ENCODE data around the gene LRRC43. TPM values are rescaled to one million over a fixed set of nuclear protein-coding genes. Genes with fewer than 3 reads are reported as not detected.

Gene LRRC43
- total and polyA plus RNA-seq, 9 donors, result 0.18 to 0.74 (median 0.33) TPM

DNA sequence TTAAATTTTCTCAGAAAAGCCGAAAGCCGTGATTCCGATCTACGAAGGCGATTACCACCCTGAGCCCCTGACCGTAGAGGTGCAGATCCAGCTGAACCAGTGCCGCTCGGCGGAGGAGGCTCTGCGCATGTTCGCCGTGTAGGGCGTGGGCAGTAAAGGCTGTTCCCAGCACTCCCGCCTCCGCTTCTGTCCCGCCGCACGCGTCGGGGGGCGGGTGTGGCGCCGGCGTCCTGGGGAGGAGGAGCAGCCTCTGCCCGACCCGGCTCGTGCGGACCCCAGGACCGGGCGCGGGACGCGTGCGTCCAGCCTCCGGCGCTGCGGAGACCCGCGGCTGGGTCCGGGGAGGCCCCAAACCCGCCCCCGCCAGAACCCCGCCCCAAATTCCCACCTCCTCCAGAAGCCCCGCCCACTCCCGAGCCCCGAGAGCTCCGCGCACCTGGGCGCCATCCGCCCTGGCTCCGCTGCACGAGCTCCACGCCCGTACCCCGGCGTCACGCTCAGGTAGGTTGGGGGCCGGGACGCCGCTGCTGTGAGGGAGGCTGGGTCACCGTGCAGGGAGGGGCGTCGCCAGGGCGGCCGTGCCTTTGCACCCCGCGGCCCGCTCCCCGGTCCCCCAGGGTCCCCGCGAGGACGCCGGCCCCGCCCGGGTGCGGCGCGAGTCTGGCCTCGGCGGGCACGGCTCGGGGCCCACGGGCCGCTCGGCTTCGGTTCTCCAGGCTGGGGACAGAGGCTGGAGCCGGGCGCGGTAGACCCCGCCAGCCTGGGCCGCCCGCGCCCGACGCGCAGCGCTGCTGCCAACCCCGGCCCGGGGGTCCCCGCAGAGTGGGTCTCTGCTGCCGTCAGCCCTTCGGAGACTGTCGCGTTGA lies 20.6 kb downstream of the LRRC43 start, which contains the start of gene B3GNT4:
TSS of gene B3GNT4 (plus strand) at position 409 of the 866 bp plus-strand sequence. CDS start 910 bp downstream, outside the sequence.
- H3K27ac ChIP-seq (ENCODE audit: low read length), result no peak within 1 kb of the TSS
- H3K27me3 ChIP-seq (ENCODE audit: control insufficient read depth, insufficient read depth, low read length), result peaks cover 68% of the 10 kb centered on the region
- no peaks in the 10 kb centered on the region for H3K9me3 ChIP-seq (replicated peaks; ENCODE audit: control insufficient read depth, low read depth, low read length)
- DNase-seq, result peak; percentile 56
- peaks cover 16% of the 10 kb centered on the region for H3K36me3 ChIP-seq (ENCODE audit: control insufficient read depth, insufficient read depth, low read length)
- peak within 1 kb of the TSS; percentile 43 for H3K4me3 ChIP-seq (ENCODE audit: low read length)
- peaks cover 8% of the 10 kb centered on the region for H3K4me1 ChIP-seq (ENCODE audit: control insufficient read depth, insufficient read depth, low read length)
- WGBS (ENCODE audit: insufficient coverage), result under 1% methylated on average over 84 of the region's 104 CpGs

DNA sequence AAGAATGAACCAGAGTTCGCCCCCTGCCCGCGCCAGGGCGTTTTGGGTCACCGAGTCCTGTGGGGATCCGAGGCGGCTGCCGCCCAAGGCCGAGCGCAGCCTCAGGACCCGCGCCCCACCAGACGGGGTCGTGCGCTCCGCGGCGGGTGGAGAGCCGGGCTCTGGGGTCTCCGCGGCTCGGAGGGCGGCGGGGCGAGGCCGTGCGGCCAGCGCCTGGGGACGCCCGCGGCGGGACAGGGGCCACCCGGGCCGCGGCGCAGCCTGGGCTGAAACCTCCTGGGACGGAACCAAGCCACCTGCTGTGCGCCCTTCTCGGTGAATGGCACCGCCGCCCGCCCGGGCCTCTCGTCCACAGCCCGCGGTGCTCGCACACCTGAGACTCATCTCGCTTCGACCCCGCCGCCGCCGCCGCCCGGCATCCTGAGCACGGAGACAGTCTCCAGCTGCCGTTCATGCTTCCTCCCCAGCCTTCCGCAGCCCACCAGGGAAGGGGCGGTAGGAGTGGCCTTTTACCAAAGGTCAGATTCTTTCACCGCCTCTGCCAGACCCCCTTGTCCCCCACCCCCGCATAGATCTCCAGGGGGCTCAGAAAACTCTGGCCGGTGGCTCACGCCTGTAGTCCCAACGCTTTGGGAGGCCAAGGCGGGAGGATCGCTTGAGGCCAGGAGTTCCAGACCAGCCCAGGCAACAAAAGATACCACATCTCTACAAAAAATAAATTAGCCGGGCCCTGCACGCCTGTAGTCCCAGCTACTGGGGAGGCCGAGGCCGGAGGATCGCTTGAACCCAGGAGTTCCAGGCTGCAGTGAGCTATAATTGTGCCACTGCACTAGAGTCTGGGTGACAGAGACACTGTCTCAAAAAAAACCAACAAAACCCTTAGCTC lies 21.5 kb downstream of the LRRC43 start:
- Histone ChIP-seq H3K9me3 (replicated peaks; ENCODE audit: control insufficient read depth, low read depth, low read length) (no peaks in the 10 kb centered on the region), H3K36me3 (ENCODE audit: control insufficient read depth, insufficient read depth, low read length) (peaks cover 19% of the 10 kb centered on the region), H3K4me1 (ENCODE audit: control insufficient read depth, insufficient read depth, low read length) (peaks cover 8% of the 10 kb centered on the region), H3K27me3 (ENCODE audit: control insufficient read depth, insufficient read depth, low read length) (peaks cover 68% of the 10 kb centered on the region), H3K27ac (ENCODE audit: low read length) (no peak overlapping the region), H3K4me3 (ENCODE audit: low read length) (no peak overlapping the region)
- WGBS (ENCODE audit: insufficient coverage), result 6% methylated on average over 63 of the region's 71 CpGs
- no peak for DNase-seq

DNA sequence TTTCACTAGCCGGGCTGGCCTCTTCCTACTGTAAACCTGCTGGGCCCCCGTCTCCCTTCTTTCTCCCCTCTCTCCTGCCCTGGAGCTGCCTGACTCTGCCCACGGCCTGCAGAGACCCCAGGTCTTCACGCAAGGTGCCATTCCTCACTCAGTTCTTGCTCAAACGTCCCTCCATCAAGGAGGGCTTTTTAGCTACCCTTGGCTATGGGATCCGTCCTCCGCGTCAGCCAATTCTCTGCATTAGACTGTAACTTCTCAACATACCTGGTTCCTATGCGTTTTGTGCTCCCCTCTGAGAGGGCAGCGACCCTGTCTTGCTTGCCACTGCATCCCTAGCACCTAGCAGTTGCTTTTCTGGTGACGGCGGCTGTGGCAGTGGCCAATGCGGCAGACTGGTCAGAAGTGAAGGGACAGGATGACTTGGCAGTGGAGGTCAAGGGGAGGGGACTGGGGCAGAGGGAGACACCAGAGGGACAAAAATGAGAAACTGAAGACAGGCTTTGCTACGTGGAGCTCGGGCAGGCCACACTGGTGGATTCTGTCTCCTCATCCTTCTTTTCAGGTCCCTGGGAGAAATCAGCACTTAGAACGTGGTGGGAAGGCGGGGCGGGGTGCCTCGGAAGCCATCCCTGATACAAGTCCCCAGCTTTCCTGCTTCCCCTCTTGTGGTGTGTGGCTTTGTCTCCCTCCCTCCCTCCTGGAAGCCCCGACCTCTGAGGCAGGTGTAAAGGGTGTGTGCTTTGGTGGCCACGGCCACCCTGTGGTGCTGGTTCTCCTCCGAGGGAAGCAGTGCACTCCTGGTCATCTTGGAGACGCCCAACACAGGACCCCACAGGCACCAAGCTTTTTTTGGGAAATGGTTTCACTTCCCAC lies 22.4 kb downstream of the LRRC43 start:
- Histone ChIP-seq H3K36me3 (ENCODE audit: control insufficient read depth, insufficient read depth, low read length) (peaks cover 22% of the 10 kb centered on the region), H3K4me3 (ENCODE audit: low read length) (no peak overlapping the region), H3K4me1 (ENCODE audit: control insufficient read depth, insufficient read depth, low read length) (peaks cover 8% of the 10 kb centered on the region), H3K9me3 (replicated peaks; ENCODE audit: control insufficient read depth, low read depth, low read length) (no peaks in the 10 kb centered on the region), H3K27ac (ENCODE audit: low read length) (no peak overlapping the region), H3K27me3 (ENCODE audit: control insufficient read depth, insufficient read depth, low read length) (peaks cover 61% of the 10 kb centered on the region)
- whole genome bisulfite sequencing (ENCODE audit: insufficient coverage), result 43% methylated on average over 15 of the region's 23 CpGs
- no peak for DNase-seq

DNA sequence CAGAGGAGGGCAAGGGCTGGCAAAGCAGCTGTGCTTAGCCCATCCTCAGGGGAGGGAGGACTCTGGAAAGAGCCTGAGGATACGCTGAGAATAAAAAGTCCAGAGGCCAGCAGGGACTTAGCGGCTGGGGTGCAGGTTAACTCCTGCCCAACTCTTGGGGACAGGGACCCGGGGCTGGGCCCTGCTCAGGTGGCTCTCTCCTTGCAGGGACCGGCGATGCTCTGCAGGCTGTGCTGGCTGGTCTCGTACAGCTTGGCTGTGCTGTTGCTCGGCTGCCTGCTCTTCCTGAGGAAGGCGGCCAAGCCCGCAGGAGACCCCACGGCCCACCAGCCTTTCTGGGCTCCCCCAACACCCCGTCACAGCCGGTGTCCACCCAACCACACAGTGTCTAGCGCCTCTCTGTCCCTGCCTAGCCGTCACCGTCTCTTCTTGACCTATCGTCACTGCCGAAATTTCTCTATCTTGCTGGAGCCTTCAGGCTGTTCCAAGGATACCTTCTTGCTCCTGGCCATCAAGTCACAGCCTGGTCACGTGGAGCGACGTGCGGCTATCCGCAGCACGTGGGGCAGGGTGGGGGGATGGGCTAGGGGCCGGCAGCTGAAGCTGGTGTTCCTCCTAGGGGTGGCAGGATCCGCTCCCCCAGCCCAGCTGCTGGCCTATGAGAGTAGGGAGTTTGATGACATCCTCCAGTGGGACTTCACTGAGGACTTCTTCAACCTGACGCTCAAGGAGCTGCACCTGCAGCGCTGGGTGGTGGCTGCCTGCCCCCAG lies 23.4 kb downstream of the LRRC43 start:
- H3K27ac ChIP-seq (ENCODE audit: low read length), result no peak overlapping the region
- H3K4me1 ChIP-seq (ENCODE audit: control insufficient read depth, insufficient read depth, low read length), result peaks cover 8% of the 10 kb centered on the region
- H3K36me3 ChIP-seq (ENCODE audit: control insufficient read depth, insufficient read depth, low read length), result peaks cover 31% of the 10 kb centered on the region
- no peak for DNase-seq
- no peaks in the 10 kb centered on the region for H3K9me3 ChIP-seq (replicated peaks; ENCODE audit: control insufficient read depth, low read depth, low read length)
- H3K4me3 ChIP-seq (ENCODE audit: low read length), result no peak overlapping the region
- 72% methylated on average over 24 of the region's 27 CpGs for WGBS (ENCODE audit: insufficient coverage)
- peaks cover 51% of the 10 kb centered on the region for H3K27me3 ChIP-seq (ENCODE audit: control insufficient read depth, insufficient read depth, low read length)

DNA sequence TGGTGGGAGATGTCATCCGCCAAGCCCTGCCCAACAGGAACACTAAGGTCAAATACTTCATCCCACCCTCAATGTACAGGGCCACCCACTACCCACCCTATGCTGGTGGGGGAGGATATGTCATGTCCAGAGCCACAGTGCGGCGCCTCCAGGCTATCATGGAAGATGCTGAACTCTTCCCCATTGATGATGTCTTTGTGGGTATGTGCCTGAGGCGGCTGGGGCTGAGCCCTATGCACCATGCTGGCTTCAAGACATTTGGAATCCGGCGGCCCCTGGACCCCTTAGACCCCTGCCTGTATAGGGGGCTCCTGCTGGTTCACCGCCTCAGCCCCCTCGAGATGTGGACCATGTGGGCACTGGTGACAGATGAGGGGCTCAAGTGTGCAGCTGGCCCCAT lies 24.1 kb downstream of the LRRC43 start:
- DNase-seq, result no peak
- Histone ChIP-seq H3K27ac (ENCODE audit: low read length) (no peak overlapping the region), H3K4me3 (ENCODE audit: low read length) (no peak overlapping the region), H3K9me3 (replicated peaks; ENCODE audit: control insufficient read depth, low read depth, low read length) (no peaks in the 10 kb centered on the region), H3K27me3 (ENCODE audit: control insufficient read depth, insufficient read depth, low read length) (peaks cover 44% of the 10 kb centered on the region), H3K36me3 (ENCODE audit: control insufficient read depth, insufficient read depth, low read length) (peaks cover 33% of the 10 kb centered on the region), H3K4me1 (ENCODE audit: control insufficient read depth, insufficient read depth, low read length) (peaks cover 8% of the 10 kb centered on the region)
- 100% methylated on average over 2 of the region's 8 CpGs for WGBS (ENCODE audit: insufficient coverage)

DNA sequence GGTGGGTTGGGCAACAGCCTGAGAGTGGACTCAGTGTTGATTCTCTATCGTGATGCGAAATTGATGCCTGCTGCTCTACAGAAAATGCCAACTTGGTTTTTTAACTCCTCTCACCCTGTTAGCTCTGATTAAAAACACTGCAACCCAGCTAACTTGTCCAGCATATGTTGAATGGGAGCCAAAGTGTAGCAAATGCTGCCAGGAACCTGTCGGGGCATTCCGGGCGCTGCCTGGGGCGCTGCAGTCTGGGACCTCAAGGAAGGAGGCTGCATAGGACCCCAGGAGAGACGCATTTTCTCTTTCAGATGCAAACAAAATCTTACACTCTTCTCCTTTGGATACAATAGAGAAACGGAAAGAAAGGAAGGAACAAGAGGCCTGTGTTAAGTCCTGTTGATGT lies 24.5 kb downstream of the LRRC43 start:
- Histone ChIP-seq H3K36me3 (ENCODE audit: control insufficient read depth, insufficient read depth, low read length) (peaks cover 33% of the 10 kb centered on the region), H3K27ac (ENCODE audit: low read length) (no peak overlapping the region), H3K4me1 (ENCODE audit: control insufficient read depth, insufficient read depth, low read length) (peaks cover 8% of the 10 kb centered on the region), H3K27me3 (ENCODE audit: control insufficient read depth, insufficient read depth, low read length) (peaks cover 43% of the 10 kb centered on the region), H3K9me3 (replicated peaks; ENCODE audit: control insufficient read depth, low read depth, low read length) (no peaks in the 10 kb centered on the region), H3K4me3 (ENCODE audit: low read length) (no peak overlapping the region)
- WGBS (ENCODE audit: insufficient coverage), result no CpG with 5 or more reads among the region's 8 CpGs
- no peak for DNase-seq

DNA sequence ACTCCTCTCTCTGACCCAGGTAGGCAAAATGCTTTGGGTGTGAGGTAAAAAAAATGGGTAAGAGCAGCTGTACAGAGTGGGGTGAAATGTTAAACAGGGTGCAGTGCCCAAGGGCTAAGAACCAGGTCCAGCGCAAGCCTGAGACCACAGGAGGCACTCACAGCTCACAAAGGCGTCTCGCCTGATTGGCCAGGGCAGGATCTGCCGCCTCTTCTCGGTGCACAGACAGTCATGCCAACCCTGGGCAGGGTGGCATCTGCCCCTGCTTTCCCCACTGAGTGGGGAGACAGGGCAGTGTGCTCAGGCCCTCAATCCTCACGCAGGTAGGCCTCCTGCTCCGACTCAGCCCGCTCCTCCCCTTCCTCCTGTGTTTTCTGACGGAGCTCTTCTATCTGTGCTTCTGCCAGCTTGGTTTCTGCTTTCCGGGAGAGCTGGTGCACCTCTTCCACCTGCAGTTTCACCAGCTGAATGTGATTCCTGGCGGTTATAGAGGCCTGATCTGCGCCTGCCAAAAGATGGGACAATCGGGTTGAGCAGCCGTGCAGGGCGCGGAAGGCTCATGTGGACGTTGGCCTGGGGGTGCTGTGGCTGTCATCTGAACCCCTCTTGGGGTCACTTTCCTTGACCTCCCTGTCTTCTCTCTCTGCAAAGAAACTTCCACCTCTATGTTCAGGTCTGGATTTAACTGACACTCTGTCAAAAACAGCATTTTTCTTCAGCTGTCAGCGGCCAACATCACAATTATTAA lies 25.3 kb downstream of the LRRC43 start:
- peaks cover 4% of the 10 kb centered on the region for H3K4me1 ChIP-seq (ENCODE audit: control insufficient read depth, insufficient read depth, low read length)
- peaks cover 35% of the 10 kb centered on the region for H3K27me3 ChIP-seq (ENCODE audit: control insufficient read depth, insufficient read depth, low read length)
- no peak overlapping the region for H3K27ac ChIP-seq (ENCODE audit: low read length)
- DNase-seq, result no peak
- peaks cover 39% of the 10 kb centered on the region for H3K36me3 ChIP-seq (ENCODE audit: control insufficient read depth, insufficient read depth, low read length)
- no peak overlapping the region for H3K4me3 ChIP-seq (ENCODE audit: low read length)
- WGBS (ENCODE audit: insufficient coverage), result 91% methylated on average over 16 of the region's 18 CpGs
- no peaks in the 10 kb centered on the region for H3K9me3 ChIP-seq (replicated peaks; ENCODE audit: control insufficient read depth, low read depth, low read length)

DNA sequence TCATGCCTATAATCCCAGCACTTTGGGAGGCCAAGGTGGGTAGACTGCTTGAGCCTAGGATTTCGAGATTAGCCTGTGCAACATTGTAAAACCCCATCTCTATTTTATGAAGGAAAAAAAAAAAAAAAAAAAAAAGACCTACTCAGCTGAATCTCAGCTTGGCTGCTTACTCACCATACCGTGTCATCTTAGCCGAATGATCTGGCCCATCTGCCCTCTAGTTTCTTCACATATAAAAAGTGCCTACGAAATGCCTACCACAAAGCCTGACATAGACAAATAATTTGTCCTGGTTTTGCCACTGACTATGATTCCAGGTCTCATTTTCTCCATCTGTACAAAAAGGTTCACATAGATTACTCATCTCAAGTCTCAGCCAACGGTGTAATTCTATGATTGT lies 32.8 kb downstream of the LRRC43 start:
- Histone ChIP-seq H3K27ac (ENCODE audit: low read length) (no peak overlapping the region), H3K4me1 (ENCODE audit: control insufficient read depth, insufficient read depth, low read length) (no peaks in the 10 kb centered on the region), H3K9me3 (replicated peaks; ENCODE audit: control insufficient read depth, low read depth, low read length) (no peaks in the 10 kb centered on the region), H3K4me3 (ENCODE audit: low read length) (no peak overlapping the region), H3K36me3 (ENCODE audit: control insufficient read depth, insufficient read depth, low read length) (peaks cover 71% of the 10 kb centered on the region), H3K27me3 (ENCODE audit: control insufficient read depth, insufficient read depth, low read length) (no peaks in the 10 kb centered on the region)
- 100% methylated on average over 2 of the region's 5 CpGs for WGBS (ENCODE audit: insufficient coverage)
- no peak for DNase-seq

DNA sequence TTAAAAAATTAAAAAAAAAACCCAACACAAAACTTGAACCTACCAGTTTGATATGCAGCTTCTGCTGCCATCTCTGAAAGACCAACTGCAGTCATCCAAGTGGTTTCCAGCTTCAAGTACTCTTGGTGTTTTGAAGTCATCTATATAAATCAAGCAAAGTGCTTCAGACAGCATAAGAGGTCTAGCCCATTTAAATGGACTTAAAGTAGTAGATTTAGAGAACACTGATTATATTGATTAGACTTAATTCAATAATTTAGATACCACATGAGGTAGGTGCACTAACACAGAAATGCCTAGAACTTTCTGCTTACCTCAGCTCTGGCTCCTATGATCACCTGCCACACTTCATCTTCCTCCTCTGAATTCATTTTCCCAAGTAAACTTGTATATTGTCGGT lies 33.5 kb downstream of the LRRC43 start:
- no peaks in the 10 kb centered on the region for H3K9me3 ChIP-seq (replicated peaks; ENCODE audit: control insufficient read depth, low read depth, low read length)
- H3K27ac ChIP-seq (ENCODE audit: low read length), result no peak overlapping the region
- H3K4me1 ChIP-seq (ENCODE audit: control insufficient read depth, insufficient read depth, low read length), result no peaks in the 10 kb centered on the region
- no peak overlapping the region for H3K4me3 ChIP-seq (ENCODE audit: low read length)
- H3K36me3 ChIP-seq (ENCODE audit: control insufficient read depth, insufficient read depth, low read length), result peaks cover 71% of the 10 kb centered on the region
- WGBS (ENCODE audit: insufficient coverage), result no CpG with 5 or more reads among the region's 1 CpG
- H3K27me3 ChIP-seq (ENCODE audit: control insufficient read depth, insufficient read depth, low read length), result no peaks in the 10 kb centered on the region
- DNase-seq, result no peak

Measured in muscle of leg (tissue), 11 donors.